Effector memory CD8-positive, alpha-beta T cell (primary cell): ENCODE measurements around the gene ZFC3H1.

Experiments used
- ATAC-seq: fragments of 150-1000 bp; cut with Tn5 transposase; replicated peaks from 2 replicates; pipeline ENCODE4 v1.10.0; 2021; ENCODE audit warnings: mild to moderate bottlenecking, moderate library complexity
- DNase-seq, 3 experiments: peaks; one replicate each; pipeline ENCODE4 v3.0.0; 2021
- H3K27ac Mint-ChIP-seq, 2 donors: one replicate each; pipeline ENCODE4 v1.8.0; 2022; ENCODE audit warnings: mild to moderate bottlenecking in 2 of 2, mixed read lengths in 2 of 2, moderate library complexity in 2 of 2
- H3K27me3 Mint-ChIP-seq, 2 donors: one replicate each; pipeline ENCODE4 v1.8.0; 2022; ENCODE audit warnings: mixed read lengths in 2 of 2
- H3K36me3 Mint-ChIP-seq: one replicate; pipeline ENCODE4 v1.8.0; 2022; ENCODE audit warnings: mild to moderate bottlenecking, moderate library complexity, mixed read lengths; ENCODE audit not compliant: insufficient read depth
- H3K4me1 Mint-ChIP-seq, 2 donors: one replicate each; pipeline ENCODE4 v1.8.0; 2022; ENCODE audit warnings: low read depth in 2 of 2, mixed read lengths in 2 of 2
- H3K4me3 Mint-ChIP-seq, 2 donors: one replicate each; pipeline ENCODE4 v1.8.0; 2022; ENCODE audit warnings: mild to moderate bottlenecking in 2 of 2, mixed read lengths in 2 of 2, moderate library complexity in 2 of 2
- H3K9me3 Mint-ChIP-seq, 2 donors: one replicate each; pipeline ENCODE4 v1.8.0; 2022; ENCODE audit warnings: mixed read lengths in 2 of 2

Gene ZFC3H1

DNA sequence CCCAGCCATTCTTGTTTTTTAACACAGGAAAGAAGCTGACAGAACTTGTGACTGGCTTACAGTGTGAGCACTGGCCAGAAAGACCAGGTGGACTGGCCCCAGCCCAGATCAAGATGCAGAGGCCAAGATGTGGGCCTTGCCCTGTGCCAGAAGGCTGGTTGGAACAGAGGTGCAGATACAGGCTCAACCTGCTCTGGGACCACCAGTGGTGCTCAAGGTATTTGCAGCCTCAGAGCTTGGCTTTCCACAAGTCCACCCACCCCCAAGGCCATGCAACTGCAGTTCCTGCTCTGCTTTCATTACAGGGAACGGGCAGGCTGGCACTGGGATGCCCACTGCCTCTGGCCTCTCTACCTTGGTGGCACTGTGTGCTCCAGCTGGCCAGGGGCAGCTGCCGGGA lies 23.3 kb downstream of the ZFC3H1 start:
- Mint-ChIP-seq H3K9me3 (no peaks in the 10 kb centered on the region), H3K36me3 (peaks cover 97% of the 10 kb centered on the region), H3K27me3 (no peaks in the 10 kb centered on the region), H3K4me1 (peaks cover 7 to 22% of the 10 kb centered on the region in 2 donors), H3K27ac (peak overlapping the region in 1 of 2 donors; percentile 31), H3K4me3 (no peak overlapping the region)
- ATAC-seq (no peak), DNase-seq (no peak)

DNA sequence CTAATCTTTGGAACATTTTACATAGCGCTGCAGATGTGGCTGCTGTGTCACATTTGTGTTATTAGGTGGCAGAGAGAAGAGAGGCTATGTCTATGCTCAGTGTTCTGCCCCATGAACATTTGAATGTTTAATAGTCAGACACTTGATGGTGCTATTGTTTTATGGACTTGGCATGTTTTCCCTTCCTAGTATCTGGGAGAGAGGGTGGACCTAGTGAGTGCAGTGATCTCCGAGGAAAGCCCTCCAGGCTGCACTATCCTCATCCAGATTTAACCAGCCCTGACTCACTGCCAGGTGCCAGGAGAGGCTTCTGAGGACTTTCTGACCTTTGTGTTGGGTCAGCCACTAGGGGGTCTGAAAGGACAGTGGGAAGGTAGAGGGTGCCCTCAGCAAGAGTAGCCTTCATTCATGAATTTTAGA lies 24.3 kb downstream of the ZFC3H1 start:
- ATAC-seq (peak; percentile 26), DNase-seq (no peak)
- no peaks in the 10 kb centered on the region for H3K9me3 Mint-ChIP-seq
- H3K4me3 Mint-ChIP-seq, result no peak overlapping the region
- H3K4me1 Mint-ChIP-seq, result peaks cover 7 to 17% of the 10 kb centered on the region in 2 donors
- H3K27me3 Mint-ChIP-seq, result no peaks in the 10 kb centered on the region
- peak overlapping the region; percentile 31 to 84 for H3K27ac Mint-ChIP-seq
- H3K36me3 Mint-ChIP-seq, result peaks cover 97% of the 10 kb centered on the region

DNA sequence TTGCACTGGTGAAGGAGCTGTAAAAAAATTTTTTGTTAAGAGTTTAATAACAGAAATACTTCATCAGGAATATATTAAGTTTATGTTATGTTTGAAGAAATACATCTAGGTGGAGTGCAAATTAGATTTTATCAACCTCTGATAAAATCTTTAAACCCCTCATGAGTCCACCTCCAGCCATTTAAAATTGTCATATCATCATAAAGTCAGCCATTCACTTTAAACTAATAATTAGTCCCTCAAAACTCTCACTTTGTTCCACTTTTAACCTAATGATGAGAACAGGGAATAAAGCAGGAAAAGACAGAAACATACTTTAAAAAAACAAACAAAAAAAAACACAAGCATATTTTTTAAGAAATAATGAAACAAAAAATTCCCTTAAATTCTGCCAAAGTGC lies 25.1 kb downstream of the ZFC3H1 start:
- peak overlapping the region; percentile 23 to 84 for H3K27ac Mint-ChIP-seq
- H3K4me1 Mint-ChIP-seq, result peaks cover 7 to 12% of the 10 kb centered on the region in 2 donors
- H3K4me3 Mint-ChIP-seq, result no peak overlapping the region
- H3K9me3 Mint-ChIP-seq, result no peaks in the 10 kb centered on the region
- H3K27me3 Mint-ChIP-seq, result no peaks in the 10 kb centered on the region
- no peak for DNase-seq
- no peak for ATAC-seq
- peaks cover 97% of the 10 kb centered on the region for H3K36me3 Mint-ChIP-seq

DNA sequence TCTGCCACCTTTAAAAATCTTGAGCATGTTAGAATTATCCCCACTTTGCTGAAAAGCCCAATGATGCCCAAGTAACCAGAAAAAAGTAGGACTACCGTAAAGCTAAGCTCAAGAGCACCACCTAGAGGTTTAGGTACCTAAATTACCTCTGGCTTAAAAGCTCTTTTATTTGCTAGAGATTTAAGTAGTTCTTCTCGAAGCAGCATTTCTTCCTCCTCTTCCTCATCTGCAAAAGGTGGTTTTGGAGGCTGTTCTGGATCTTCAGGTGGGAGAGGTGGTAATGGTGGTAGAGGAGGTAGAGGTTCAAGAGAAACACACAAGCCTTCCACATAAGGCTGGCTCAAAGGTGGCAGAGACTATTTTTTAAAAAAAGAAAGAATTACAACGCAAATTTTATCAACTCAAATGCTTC lies 26.9 kb downstream of the ZFC3H1 start:
- Mint-ChIP-seq H3K9me3 (no peaks in the 10 kb centered on the region), H3K36me3 (peaks cover 97% of the 10 kb centered on the region), H3K4me3 (no peak overlapping the region), H3K27me3 (no peaks in the 10 kb centered on the region), H3K4me1 (peaks cover 6 to 11% of the 10 kb centered on the region in 2 donors), H3K27ac (peak overlapping the region; percentile 7 to 67)
- ATAC-seq (peak; percentile 83), DNase-seq (peak; percentile 15 to 21 (median 18))

DNA sequence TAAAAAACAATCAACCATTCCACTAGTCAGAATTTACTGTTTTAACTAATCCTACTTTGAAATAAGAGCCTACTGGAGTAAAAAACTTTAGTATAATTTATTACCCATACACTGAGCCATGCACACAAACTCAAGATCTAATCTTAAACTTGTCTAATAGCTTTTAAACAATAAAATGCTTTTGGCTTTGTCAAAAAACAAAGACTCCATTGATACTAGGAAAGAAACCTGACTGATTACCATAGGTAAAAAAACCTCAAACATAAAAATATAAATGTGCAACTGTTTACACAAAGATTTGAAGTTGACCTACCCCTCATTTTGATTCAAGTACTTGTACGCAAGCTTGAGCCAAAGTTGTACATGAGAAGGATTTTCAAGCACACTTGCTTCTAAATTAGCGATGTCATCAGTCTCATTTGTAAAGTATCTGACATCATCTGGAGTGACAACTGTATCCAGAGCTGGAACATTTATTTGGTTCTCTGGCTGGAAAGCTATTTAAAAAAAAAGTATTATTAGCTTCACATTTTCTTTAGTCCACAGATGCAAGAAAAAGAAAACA lies 36.1 kb downstream of the ZFC3H1 start:
- peaks cover 97% of the 10 kb centered on the region for H3K36me3 Mint-ChIP-seq
- H3K4me3 Mint-ChIP-seq, result no peak overlapping the region
- no peak overlapping the region for H3K27ac Mint-ChIP-seq
- H3K9me3 Mint-ChIP-seq, result no peaks in the 10 kb centered on the region
- no peaks in the 10 kb centered on the region for H3K27me3 Mint-ChIP-seq
- H3K4me1 Mint-ChIP-seq, result peaks cover 0 to 5% of the 10 kb centered on the region in 2 donors
- ATAC-seq (no peak), DNase-seq (no peak)

DNA sequence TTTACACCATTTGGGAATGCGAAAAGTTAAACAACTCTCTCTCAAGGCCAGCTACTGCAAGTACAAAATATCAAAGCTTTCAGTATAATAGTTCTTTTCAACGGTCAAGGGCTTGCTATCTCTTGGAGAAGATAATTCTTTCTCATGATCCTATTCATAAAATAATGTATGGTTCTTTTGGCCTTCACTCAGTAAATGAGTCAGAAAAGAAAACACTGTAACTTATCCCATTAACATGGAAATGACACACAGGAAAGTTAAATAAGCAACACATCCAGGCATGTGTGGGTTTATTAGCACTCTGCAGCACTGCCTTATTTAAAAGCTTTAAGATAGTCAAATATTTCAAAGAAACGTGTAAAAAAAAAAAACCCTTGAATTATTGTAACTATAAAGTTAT lies 36.9 kb downstream of the ZFC3H1 start:
- Mint-ChIP-seq H3K36me3 (peaks cover 97% of the 10 kb centered on the region), H3K4me3 (no peak overlapping the region), H3K27ac (peak overlapping the region in 1 of 2 donors; percentile 52), H3K9me3 (no peaks in the 10 kb centered on the region), H3K4me1 (peaks cover 5 to 10% of the 10 kb centered on the region in 2 donors), H3K27me3 (no peaks in the 10 kb centered on the region)
- ATAC-seq (no peak), DNase-seq (no peak)

DNA sequence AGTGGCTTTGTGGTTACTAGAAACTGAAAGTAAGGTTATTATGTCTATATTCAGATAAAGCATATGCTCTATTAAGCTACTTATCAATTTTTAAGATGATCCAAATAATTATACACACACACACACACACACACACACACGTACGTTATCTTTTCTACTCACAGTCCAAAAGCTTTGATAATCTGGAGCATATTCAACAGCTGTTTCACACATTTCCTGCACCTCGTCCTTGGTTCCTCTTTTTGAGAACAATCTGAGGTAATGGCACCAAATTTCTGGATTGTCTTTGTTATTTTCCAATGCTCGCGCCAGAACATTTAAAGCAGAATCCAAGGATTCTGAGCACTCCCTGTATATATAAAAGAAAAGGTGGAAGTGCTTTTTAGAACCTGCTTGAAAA lies 37.5 kb downstream of the ZFC3H1 start:
- no peak for DNase-seq
- peaks cover 97% of the 10 kb centered on the region for H3K36me3 Mint-ChIP-seq
- no peaks in the 10 kb centered on the region for H3K27me3 Mint-ChIP-seq
- no peaks in the 10 kb centered on the region for H3K9me3 Mint-ChIP-seq
- peaks cover 5 to 14% of the 10 kb centered on the region in 2 donors for H3K4me1 Mint-ChIP-seq
- no peak for ATAC-seq
- peak overlapping the region in 1 of 2 donors; percentile 52 for H3K27ac Mint-ChIP-seq
- no peak overlapping the region for H3K4me3 Mint-ChIP-seq

DNA sequence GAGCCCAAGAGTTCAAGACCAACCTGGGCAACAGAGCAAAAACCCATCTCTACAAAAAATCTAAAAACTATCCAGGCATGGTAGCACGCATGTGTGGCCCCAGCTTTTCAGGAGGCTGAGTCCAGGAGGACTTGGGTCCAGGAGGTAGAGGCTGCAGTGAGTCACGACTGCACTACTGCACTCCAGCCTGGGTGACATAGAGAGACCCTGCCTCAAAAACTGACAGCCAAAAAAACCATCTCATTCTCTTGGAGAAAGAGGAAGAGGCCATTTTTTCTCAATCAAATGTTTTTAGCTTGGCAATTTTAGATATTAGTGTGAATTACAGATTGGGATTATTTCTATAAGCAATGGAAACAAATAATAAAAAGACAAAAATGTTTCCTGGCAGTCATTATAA lies 38.2 kb downstream of the ZFC3H1 start:
- ATAC-seq (no peak), DNase-seq (no peak)
- Mint-ChIP-seq H3K4me1 (peaks cover 5 to 20% of the 10 kb centered on the region in 2 donors), H3K9me3 (no peaks in the 10 kb centered on the region), H3K27ac (peak overlapping the region in 1 of 2 donors; percentile 56), H3K36me3 (peaks cover 97% of the 10 kb centered on the region), H3K4me3 (no peak overlapping the region), H3K27me3 (no peaks in the 10 kb centered on the region)

DNA sequence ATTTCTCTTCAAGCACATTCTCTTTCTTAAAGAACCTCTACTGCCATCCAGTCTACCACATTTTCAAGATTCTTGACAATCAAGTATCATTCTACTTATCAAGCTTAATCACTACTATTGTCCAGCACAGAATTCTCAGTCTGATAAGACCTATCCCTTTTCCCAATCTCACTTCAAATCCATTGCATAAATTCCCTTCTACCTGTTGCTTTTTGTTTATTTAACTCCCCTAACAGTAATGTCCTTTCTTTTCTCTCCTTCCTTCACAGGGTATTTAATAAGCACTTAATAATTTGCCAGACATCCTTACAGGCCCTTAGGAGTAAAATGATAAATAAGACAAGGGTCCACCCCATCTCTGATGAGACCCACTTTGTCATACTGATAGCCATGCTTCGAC lies 41.7 kb downstream of the ZFC3H1 start:
- H3K9me3 Mint-ChIP-seq, result no peaks in the 10 kb centered on the region
- peaks cover 99% of the 10 kb centered on the region for H3K36me3 Mint-ChIP-seq
- peak overlapping the region in 1 of 2 donors; percentile 38 for H3K27ac Mint-ChIP-seq

DNA sequence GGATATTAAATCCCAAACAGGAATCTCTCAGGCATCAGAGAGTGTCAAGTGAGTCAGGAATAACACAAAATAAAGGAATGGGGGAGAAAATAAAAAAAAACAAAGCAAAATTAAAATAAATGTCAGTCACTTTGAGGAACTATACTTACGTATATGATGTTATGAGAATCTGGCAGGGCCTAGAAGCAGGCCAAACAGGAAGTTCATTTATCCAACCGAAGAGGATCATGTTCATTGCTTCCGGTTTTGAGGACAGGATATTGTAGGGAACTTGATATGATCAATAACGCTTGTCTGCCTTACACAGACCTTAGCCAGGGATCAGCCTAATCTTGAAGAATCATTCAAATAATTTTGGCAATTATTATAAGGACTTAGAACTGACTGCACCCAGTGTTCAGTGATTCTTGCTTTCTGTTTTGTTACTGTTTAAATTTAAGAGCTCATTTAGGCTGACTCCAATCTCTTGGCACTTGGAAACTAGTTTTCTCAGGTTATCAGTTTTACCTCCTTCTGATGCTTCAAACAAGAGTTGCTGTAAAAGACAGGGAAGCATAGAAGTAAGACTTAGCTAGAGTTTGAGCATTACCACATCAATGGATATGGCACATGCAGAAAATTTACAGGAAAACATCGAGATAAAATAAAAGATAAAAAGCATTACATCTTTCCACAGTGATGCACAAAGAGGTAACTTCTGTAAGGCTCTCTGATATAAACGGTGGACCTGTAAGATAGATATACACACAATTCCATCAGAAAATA lies 53.4 kb downstream of the ZFC3H1 start:
- Mint-ChIP-seq H3K9me3 (no peaks in the 10 kb centered on the region), H3K4me3 (no peak overlapping the region)
- ATAC-seq, result no peak

More for the DNA sequence above, 41.7 kb downstream of the ZFC3H1 start:
- ATAC-seq (no peak), DNase-seq (no peak)
- no peaks in the 10 kb centered on the region for H3K27me3 Mint-ChIP-seq
- peaks cover 5 to 20% of the 10 kb centered on the region in 2 donors for H3K4me1 Mint-ChIP-seq
- no peak overlapping the region for H3K4me3 Mint-ChIP-seq

DNA sequence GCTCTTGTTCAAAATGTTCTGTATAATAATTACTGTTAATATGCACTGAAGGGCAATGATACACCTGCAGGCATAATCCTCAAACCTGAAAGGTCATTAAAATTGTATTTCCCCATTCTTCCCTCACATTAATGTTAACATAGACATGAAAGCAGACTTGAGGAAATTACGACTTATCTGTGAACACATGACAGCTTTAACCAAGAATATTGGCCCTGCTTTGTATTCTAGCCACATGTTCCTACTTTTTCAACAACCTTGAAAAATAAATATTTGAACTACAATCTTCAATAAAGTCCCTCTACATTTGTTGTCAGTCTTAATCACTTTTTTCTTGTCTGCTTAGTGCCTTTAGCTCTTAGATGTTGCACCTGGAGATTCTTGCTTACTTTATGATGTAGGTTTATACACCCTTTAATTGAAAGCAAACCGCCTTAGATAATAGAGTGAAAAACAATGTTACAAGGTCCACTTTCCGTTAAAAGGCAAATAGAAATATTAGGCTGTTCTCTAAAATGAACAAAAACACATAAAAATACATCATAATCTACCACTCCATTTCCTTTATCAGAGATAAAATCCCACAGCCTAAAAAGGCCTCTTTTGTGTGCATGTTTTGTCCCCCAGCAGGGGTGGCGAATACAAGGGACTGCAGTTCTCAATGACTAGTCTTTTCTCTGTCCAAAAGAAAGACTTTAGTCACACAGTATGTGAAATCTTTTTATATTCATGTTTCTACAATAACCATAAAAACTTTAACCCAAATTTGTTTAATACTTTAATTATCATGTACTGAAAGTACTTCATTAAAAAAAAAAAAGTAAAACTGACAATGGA lies 55.9 kb downstream of the ZFC3H1 start:
- H3K27ac Mint-ChIP-seq, result peak overlapping the region in 1 of 2 donors; percentile 77
- peaks cover 0 to 8% of the 10 kb centered on the region in 2 donors for H3K4me1 Mint-ChIP-seq
- peaks cover 58% of the 10 kb centered on the region for H3K36me3 Mint-ChIP-seq
- DNase-seq (no peak), ATAC-seq (no peak)
- no peak overlapping the region for H3K4me3 Mint-ChIP-seq
- no peaks in the 10 kb centered on the region for H3K27me3 Mint-ChIP-seq
- H3K9me3 Mint-ChIP-seq, result no peaks in the 10 kb centered on the region

More for the DNA sequence above, 53.4 kb downstream of the ZFC3H1 start:
- H3K27me3 Mint-ChIP-seq, result no peaks in the 10 kb centered on the region
- DNase-seq, result no peak
- H3K4me1 Mint-ChIP-seq, result peaks cover 0 to 8% of the 10 kb centered on the region in 2 donors
- peaks cover 81% of the 10 kb centered on the region for H3K36me3 Mint-ChIP-seq
- peak overlapping the region in 1 of 2 donors; percentile 61 for H3K27ac Mint-ChIP-seq

DNA sequence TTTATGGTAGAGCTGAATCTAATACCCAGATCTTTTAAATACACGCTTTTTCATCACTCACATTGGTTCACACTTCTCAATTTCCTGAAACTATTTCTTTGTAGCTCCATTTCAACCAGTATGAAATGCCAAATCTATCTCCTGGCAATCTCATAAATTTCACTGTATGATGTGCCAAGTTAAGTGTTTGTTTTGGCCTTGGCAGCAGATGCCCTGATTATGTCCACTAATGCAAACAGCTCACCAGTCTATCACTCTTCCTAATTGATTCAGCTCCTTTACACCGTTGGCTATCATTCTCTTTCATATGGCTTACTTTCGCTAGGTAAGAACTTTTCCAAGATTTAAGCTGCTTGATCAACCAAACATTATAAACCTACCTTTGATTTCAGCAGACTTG lies 58.6 kb downstream of the ZFC3H1 start:
- peak overlapping the region in 1 of 2 donors; percentile 24 for H3K27ac Mint-ChIP-seq
- no peaks in the 10 kb centered on the region for H3K9me3 Mint-ChIP-seq
- no peak for DNase-seq
- peaks cover under 1 to 1% of the 10 kb centered on the region in 2 donors for H3K27me3 Mint-ChIP-seq
- H3K4me1 Mint-ChIP-seq, result peaks cover 0 to 4% of the 10 kb centered on the region in 2 donors
- no peak for ATAC-seq
- peaks cover 32% of the 10 kb centered on the region for H3K36me3 Mint-ChIP-seq
- no peak overlapping the region for H3K4me3 Mint-ChIP-seq

DNA sequence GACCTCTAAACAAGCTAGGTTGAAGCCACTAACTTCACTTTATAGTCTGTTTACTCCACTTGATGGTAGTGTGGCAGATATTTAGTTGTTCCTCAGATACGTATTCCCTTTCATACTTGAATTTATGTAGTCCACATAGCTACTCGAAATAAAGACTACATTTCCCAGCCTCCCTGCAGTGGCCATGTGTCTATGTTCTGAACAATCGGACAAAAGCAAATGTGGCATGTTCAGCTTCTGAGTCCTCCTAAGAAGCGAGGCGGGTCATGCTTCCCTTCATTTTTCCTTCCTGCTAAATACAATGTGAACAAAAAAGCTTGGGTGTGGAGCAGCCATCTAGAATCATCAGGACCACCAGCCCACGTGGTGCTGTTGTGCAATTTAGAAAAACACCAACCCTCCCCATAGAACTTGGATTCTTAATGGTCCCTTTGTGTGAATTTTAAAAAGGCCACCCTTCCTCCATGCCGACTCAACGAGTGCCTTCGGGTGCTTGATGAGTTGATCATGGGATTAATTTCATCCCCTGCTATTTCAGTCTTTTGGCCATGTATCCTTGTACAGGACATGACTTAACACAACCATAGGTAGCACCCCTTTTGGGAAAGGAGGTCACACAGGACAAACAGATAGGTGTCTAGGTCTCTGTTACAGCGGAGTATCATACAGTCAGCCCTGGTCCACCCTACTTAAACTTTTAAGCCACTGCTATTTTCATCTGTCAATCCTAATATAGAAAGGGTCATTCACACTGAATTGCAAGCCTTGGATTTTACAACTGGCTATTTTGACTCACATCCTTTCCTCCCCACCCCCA lies 60.7 kb downstream of the ZFC3H1 start:
- Mint-ChIP-seq H3K27me3 (peaks cover 11 to 14% of the 10 kb centered on the region in 2 donors), H3K27ac (no peak overlapping the region), H3K36me3 (peaks cover 17% of the 10 kb centered on the region), H3K4me1 (no peaks in the 10 kb centered on the region), H3K9me3 (no peaks in the 10 kb centered on the region), H3K4me3 (no peak overlapping the region)
- ATAC-seq (no peak), DNase-seq (no peak)
